HG03457 (cell line): ENCODE results near the gene NCLN.
"Not testable (repeated sequence)": the region's sequence is repeated elsewhere in the genome, so short reads cannot be mapped to it uniquely, and the experiment has no call there.

ENCODE experiments used
- ATAC-seq: cut with Tn5 transposase; IDR thresholded peaks from one replicate; pipeline ENCODE4 v1.9.1; 2021; ENCODE audit warnings: moderate number of reproducible peaks; ENCODE audit not compliant: unreplicated experiment

The NCLN gene

GRCh38 chr19:3185461-3186159 is at the start of gene NCLN:
Gene NCLN, plus strand, starts transcription at chr19:3185930. Its CDS starts 101 bp downstream, at chr19:3186031.
- ATAC-seq = peak; percentile 57

GRCh38 chr19:3135961-3136683 is 49.6 kb upstream of the NCLN start, which contains the start of gene GNA15:
Gene GNA15, plus strand, starts transcription at chr19:3136033. Its CDS starts 418 bp downstream, at chr19:3136451.
- no peak for ATAC-seq

GRCh38 chr19:3136684-3137055 is 49.1 kb upstream of the NCLN start:
- no peak for ATAC-seq

GRCh38 chr19:3137119-3137518 is 48.6 kb upstream of the NCLN start:
- no peak for ATAC-seq

GRCh38 chr19:3138268-3138667 is 47.5 kb upstream of the NCLN start:
- ATAC-seq = no peak

- ATAC-seq = no peak
Observed at GRCh38 chr19:3140667-3141038, 45.1 kb upstream of the NCLN start.

GRCh38 chr19:3142292-3142670 is 43.4 kb upstream of the NCLN start:
- no peak for ATAC-seq

GRCh38 chr19:3142781-3143337 is 42.9 kb upstream of the NCLN start:
- no peak for ATAC-seq

- ATAC-seq = no peak
Observed at GRCh38 chr19:3145909-3146676, 39.6 kb upstream of the NCLN start.

- ATAC-seq = no peak
Observed at GRCh38 chr19:3146677-3147100, 39.0 kb upstream of the NCLN start.

GRCh38 chr19:3148503-3148902 is 37.2 kb upstream of the NCLN start:
- no peak for ATAC-seq

GRCh38 chr19:3149089-3149488 is 36.6 kb upstream of the NCLN start:
- ATAC-seq = no peak

- ATAC-seq = no peak
Observed at GRCh38 chr19:3149526-3150505, 35.9 kb upstream of the NCLN start.

- no peak for ATAC-seq
Observed at GRCh38 chr19:3150739-3151329, 34.9 kb upstream of the NCLN start.

GRCh38 chr19:3151563-3152418 is 33.9 kb upstream of the NCLN start:
- no peak for ATAC-seq

- ATAC-seq = no peak
Observed at GRCh38 chr19:3152419-3152780, 33.3 kb upstream of the NCLN start.

GRCh38 chr19:3153286-3154230 is 32.2 kb upstream of the NCLN start:
- no peak for ATAC-seq

GRCh38 chr19:3154447-3154846 is 31.3 kb upstream of the NCLN start:
- not testable (repeated sequence) for ATAC-seq
